Activated CD4-positive, alpha-beta memory T cell treated with anti-CD3 and anti-CD28 coated beads, Interleukin-2, amount 10 ng/mL, durations not matched to agents 7 days and 5 days (primary cell): ENCODE measurements around the gene IL1R1. TPM values are rescaled to one million over a fixed set of nuclear protein-coding genes. Genes with fewer than 3 reads are reported as not detected.
A peak's percentile ranks its signal among the peaks of the same experiment; 100 is the strongest.

ENCODE experiments used
- CTCF ChIA-PET: fragments of 350-600 bp; sonication (Branson Sonifier 250); formaldehyde crosslinking; loops from one replicate; lab custom pipeline; 2021; ENCODE audit warnings: antibody characterized with exemption, inconsistent platforms; lab: Charles Lee
- POLR2A ChIA-PET: fragments of 350-600 bp; sonication (Branson Sonifier 250); formaldehyde crosslinking; loops from one replicate; lab custom pipeline; 2021; ENCODE audit warnings: antibody characterized with exemption; lab: Charles Lee
- DNase-seq: peaks from one replicate; pipeline ENCODE4 v3.0.0-alpha.2; 2020
- H3K27ac Mint-ChIP-seq: one replicate; pipeline ENCODE4 v1.8.0; 2021; ENCODE audit warnings: mild to moderate bottlenecking, mixed read lengths
- H3K27me3 Mint-ChIP-seq: one replicate; pipeline ENCODE4 v1.8.0; 2021; ENCODE audit warnings: mixed read lengths
- H3K36me3 Mint-ChIP-seq: one replicate; pipeline ENCODE4 v1.8.0; 2021; ENCODE audit warnings: low read depth, mixed read lengths
- H3K4me1 Mint-ChIP-seq: one replicate; pipeline ENCODE4 v1.8.0; 2021; ENCODE audit warnings: mixed read lengths
- H3K4me3 Mint-ChIP-seq: one replicate; pipeline ENCODE4 v1.8.0; 2021; ENCODE audit warnings: mild to moderate bottlenecking, mixed read lengths
- H3K9me3 Mint-ChIP-seq: one replicate; pipeline ENCODE4 v1.8.0; 2021; ENCODE audit warnings: mixed read lengths
- total RNA-seq, 2 experiments: library from RNA; stranded (reverse); gene quantifications; one replicate each; pipeline ENCODE4 v1.2.3, GENCODE V29; 2021

IL1R1 gene
- total RNA-seq, 2 experiments from 2014 or later, result 1.3 to 1.5 TPM

- Mint-ChIP-seq H3K36me3 (peaks cover 10% of the 10 kb centered on the region), H3K27me3 (peaks cover 5% of the 10 kb centered on the region), H3K4me1 (peaks cover 47% of the 10 kb centered on the region), H3K4me3 (no peak overlapping the region), H3K27ac (peak overlapping the region; percentile 69), H3K9me3 (peaks cover 7% of the 10 kb centered on the region)
- DNase-seq, result no peak
- POLR2A ChIA-PET, result no interaction called here
- CTCF ChIA-PET, result interaction anchor here (0.8 to 1.0 kb wide), 2 partner anchors 13 to 14 kb away, joined by 4 to 5 read pairs; no protein-coding TSS in a partner anchor
These were observed 83.6 kb downstream of the IL1R1 start for GRCh38 chr2:102226171-102226570.

- peak overlapping the region; percentile 78 for H3K27ac Mint-ChIP-seq
- peaks cover 7% of the 10 kb centered on the region for H3K27me3 Mint-ChIP-seq
- peaks cover 47% of the 10 kb centered on the region for H3K4me1 Mint-ChIP-seq
- H3K36me3 Mint-ChIP-seq, result peaks cover 10% of the 10 kb centered on the region
- peaks cover 11% of the 10 kb centered on the region for H3K9me3 Mint-ChIP-seq
- CTCF ChIA-PET, result interaction anchor here (0.8 to 1.0 kb wide), 2 partner anchors 13 to 14 kb away, joined by 4 to 5 read pairs; no protein-coding TSS in a partner anchor
- H3K4me3 Mint-ChIP-seq, result no peak overlapping the region
- no peak for DNase-seq
- POLR2A ChIA-PET, result no interaction called here
These were observed 84.3 kb downstream of the IL1R1 start for GRCh38 chr2:102226612-102227391.

GRCh38 chr2:102229141-102229769, 86.7 kb downstream of the IL1R1 start:
- no peak for DNase-seq
- H3K27me3 Mint-ChIP-seq, result peaks cover 9% of the 10 kb centered on the region
- peaks cover 8% of the 10 kb centered on the region for H3K9me3 Mint-ChIP-seq
- ChIA-PET POLR2A (interaction anchor here (0.8 to 1.1 kb wide), 2 partner anchors 11 to 165 kb away, joined by 3 read pairs; no protein-coding TSS in a partner anchor), CTCF (interaction anchor here (1.3 kb wide), 1 partner anchor 345 kb away, joined by 3 read pairs; no protein-coding TSS in a partner anchor)
- peaks cover 5% of the 10 kb centered on the region for H3K36me3 Mint-ChIP-seq
- peaks cover 51% of the 10 kb centered on the region for H3K4me1 Mint-ChIP-seq
- H3K4me3 Mint-ChIP-seq, result no peak overlapping the region
- no peak overlapping the region for H3K27ac Mint-ChIP-seq

Other genes with a start within 250 kb of the IL1R1 start
- under 1 TPM; 0.81 to 0.88 TPM for gene IL1R2, start 150.8 kb upstream of the IL1R1 start, total RNA-seq
- gene IL1RL2, start 44.3 kb downstream of the IL1R1 start, total RNA-seq, result not detected
- under 1 TPM; 0.58 to 0.71 TPM for gene IL1RL1, start 168.8 kb downstream of the IL1R1 start, total RNA-seq
- gene IL18R1, start 213.1 kb downstream of the IL1R1 start, total RNA-seq, result 10 to 100 TPM; 22.8 to 24.0 TPM